Activated CD4-positive, alpha-beta memory T cell treated with anti-CD3 and anti-CD28 coated beads for 36 hours (primary cell): ENCODE measurements around the gene PDGFA. TPM values are rescaled to one million over a fixed set of nuclear protein-coding genes. Genes with fewer than 3 reads are reported as not detected.

Source experiments
- total RNA-seq, 2 experiments: library from RNA; stranded (reverse); gene quantifications; one replicate each; pipeline ENCODE4 v1.2.3, GENCODE V29; 2021

PDGFA gene
- total RNA-seq, 2 experiments from 2014 or later, result 6.3 to 6.9 TPM

Other genes with a start within 250 kb of the PDGFA start
- not detected for gene FOXL3, start 229.7 kb downstream of the PDGFA start, total RNA-seq
- gene DNAAF5, start 206.9 kb upstream of the PDGFA start, total RNA-seq, result 10 to 100 TPM; 26.8 to 29.5 TPM
- 10 to 100 TPM; 28.0 to 28.2 TPM for gene PRKAR1B, start 207.4 kb upstream of the PDGFA start, total RNA-seq